Measurements from ENCODE around the gene TBC1D13. TPM values are rescaled to one million over a fixed set of nuclear protein-coding genes. Genes with fewer than 3 reads are reported as not detected.
A peak's percentile ranks its signal among the peaks of the same experiment; 100 is the strongest.
"Not testable (repeated sequence)": the region's sequence is repeated elsewhere in the genome, so short reads cannot be mapped to it uniquely, and the experiment has no call there.

Gene TBC1D13
- total RNA-seq, 2 donors from 2014 or later, result 25.9 to 33.4 TPM

GRCh38 chr9:128794961-128795360 lies 7.9 kb downstream of the TBC1D13 start:
- H3K27me3 Mint-ChIP-seq; H3K4me3 Mint-ChIP-seq; H3K4me1 Mint-ChIP-seq (ENCODE audit: low read depth in 2 of 2); H3K27ac Mint-ChIP-seq; H3K9me3 Mint-ChIP-seq; DNase-seq (ENCODE audit: low spot score); ATAC-seq: not testable (repeated sequence)
- H3K36me3 Mint-ChIP-seq, result peaks cover 17% of the 10 kb centered on the region

GRCh38 chr9:128798896-128799295 lies 11.8 kb downstream of the TBC1D13 start:
- Mint-ChIP-seq H3K27ac (no peak overlapping the region), H3K27me3 (no peaks in the 10 kb centered on the region)

GRCh38 chr9:128800061-128800460 lies 13.0 kb downstream of the TBC1D13 start:
- H3K4me1 Mint-ChIP-seq (ENCODE audit: low read depth in 2 of 2), result no peaks in the 10 kb centered on the region
- peaks cover 12% of the 10 kb centered on the region for H3K36me3 Mint-ChIP-seq
- ATAC-seq, result peak in 1 of 2 donors; percentile 9
- no peaks in the 10 kb centered on the region for H3K9me3 Mint-ChIP-seq
- no peak overlapping the region for H3K27ac Mint-ChIP-seq
- H3K4me3 Mint-ChIP-seq, result no peak overlapping the region
- no peak for DNase-seq (ENCODE audit: low spot score)
- no peaks in the 10 kb centered on the region for H3K27me3 Mint-ChIP-seq

More at GRCh38 chr9:128798896-128799295, 11.8 kb downstream of the TBC1D13 start:
- Mint-ChIP-seq H3K9me3 (no peaks in the 10 kb centered on the region), H3K4me1 (ENCODE audit: low read depth in 2 of 2) (no peaks in the 10 kb centered on the region), H3K36me3 (peaks cover 14% of the 10 kb centered on the region), H3K4me3 (no peak overlapping the region)
- ATAC-seq (no peak), DNase-seq (ENCODE audit: low spot score) (no peak)

GRCh38 chr9:128802482-128802881 lies 15.4 kb downstream of the TBC1D13 start:
- Mint-ChIP-seq H3K36me3 (peaks cover 12% of the 10 kb centered on the region), H3K4me1 (ENCODE audit: low read depth in 2 of 2) (no peaks in the 10 kb centered on the region), H3K27me3 (no peaks in the 10 kb centered on the region), H3K4me3 (no peak overlapping the region), H3K27ac (no peak overlapping the region), H3K9me3 (no peaks in the 10 kb centered on the region)
- DNase-seq (ENCODE audit: low spot score) (no peak), ATAC-seq (no peak)

GRCh38 chr9:128805661-128806060 lies 18.6 kb downstream of the TBC1D13 start:
- Mint-ChIP-seq H3K36me3 (peaks cover 10% of the 10 kb centered on the region), H3K27me3 (no peaks in the 10 kb centered on the region), H3K27ac (no peak overlapping the region), H3K4me3 (no peak overlapping the region), H3K9me3 (no peaks in the 10 kb centered on the region), H3K4me1 (ENCODE audit: low read depth in 2 of 2) (no peaks in the 10 kb centered on the region)
- ATAC-seq, result no peak
- no peak for DNase-seq (ENCODE audit: low spot score)

- H3K4me1 Mint-ChIP-seq (ENCODE audit: low read depth in 2 of 2), result no peaks in the 10 kb centered on the region
- H3K27ac Mint-ChIP-seq, result no peak overlapping the region
- DNase-seq (ENCODE audit: low spot score), result no peak
- peak in 1 of 2 donors; percentile 34 for ATAC-seq
- H3K36me3 Mint-ChIP-seq, result peaks cover 5% of the 10 kb centered on the region
- H3K4me3 Mint-ChIP-seq, result no peak overlapping the region
- no peaks in the 10 kb centered on the region for H3K9me3 Mint-ChIP-seq
- H3K27me3 Mint-ChIP-seq, result no peaks in the 10 kb centered on the region
Observed at GRCh38 chr9:128807827-128808226, 20.8 kb downstream of the TBC1D13 start.

- ATAC-seq (no peak), DNase-seq (ENCODE audit: low spot score) (no peak)
- Mint-ChIP-seq H3K36me3 (peaks cover 5% of the 10 kb centered on the region), H3K4me1 (ENCODE audit: low read depth in 2 of 2) (no peaks in the 10 kb centered on the region), H3K4me3 (no peak overlapping the region), H3K9me3 (no peaks in the 10 kb centered on the region), H3K27me3 (no peaks in the 10 kb centered on the region), H3K27ac (peak overlapping the region in 1 of 2 donors; percentile 19)
Observed at GRCh38 chr9:128808543-128808942, 21.5 kb downstream of the TBC1D13 start.

- Mint-ChIP-seq H3K27ac (no peak overlapping the region), H3K27me3 (no peaks in the 10 kb centered on the region), H3K4me3 (no peak overlapping the region), H3K4me1 (ENCODE audit: low read depth in 2 of 2) (no peaks in the 10 kb centered on the region), H3K36me3 (peaks cover 5% of the 10 kb centered on the region), H3K9me3 (no peaks in the 10 kb centered on the region)
- no peak for DNase-seq (ENCODE audit: low spot score)
- ATAC-seq, result peak in 1 of 2 donors; percentile 20
Observed at GRCh38 chr9:128809036-128809599, 22.1 kb downstream of the TBC1D13 start.

- Mint-ChIP-seq H3K36me3 (peaks cover 5% of the 10 kb centered on the region), H3K27ac (no peak overlapping the region), H3K4me3 (no peak overlapping the region), H3K4me1 (ENCODE audit: low read depth in 2 of 2) (no peaks in the 10 kb centered on the region), H3K27me3 (no peaks in the 10 kb centered on the region), H3K9me3 (no peaks in the 10 kb centered on the region)
- DNase-seq (ENCODE audit: low spot score) (no peak), ATAC-seq (no peak)
Observed at GRCh38 chr9:128809831-128810230, 22.8 kb downstream of the TBC1D13 start.

- ATAC-seq (no peak), DNase-seq (ENCODE audit: low spot score) (no peak)
- Mint-ChIP-seq H3K4me1 (ENCODE audit: low read depth in 2 of 2) (no peaks in the 10 kb centered on the region), H3K27ac (no peak overlapping the region), H3K9me3 (no peaks in the 10 kb centered on the region), H3K27me3 (no peaks in the 10 kb centered on the region), H3K36me3 (peaks cover 5% of the 10 kb centered on the region), H3K4me3 (no peak overlapping the region)
Observed at GRCh38 chr9:128810873-128811272, 23.8 kb downstream of the TBC1D13 start.

GRCh38 chr9:128818099-128818838 lies 31.2 kb downstream of the TBC1D13 start, which contains the start of gene ENDOG:
Gene ENDOG, plus strand, starts transcription at chr9:128818500. Its CDS starts 185 bp downstream, at chr9:128818685.
- peak; percentile 98 for DNase-seq (ENCODE audit: low spot score)
- ATAC-seq, result peak; percentile 96 to 97
- Mint-ChIP-seq H3K9me3 (no peaks in the 10 kb centered on the region), H3K4me1 (ENCODE audit: low read depth in 2 of 2) (peaks cover 7 to 9% of the 10 kb centered on the region in 2 donors), H3K27me3 (no peaks in the 10 kb centered on the region), H3K27ac (peak within 1 kb of the TSS; percentile 47 to 82), H3K36me3 (no peaks in the 10 kb centered on the region), H3K4me3 (peak within 1 kb of the TSS; percentile 81)

- Mint-ChIP-seq H3K4me3 (peak overlapping the region; percentile 78), H3K36me3 (no peaks in the 10 kb centered on the region)
- peak; percentile 63 to 65 for ATAC-seq
Observed at GRCh38 chr9:128818839-128819715, 32.0 kb downstream of the TBC1D13 start.

GRCh38 chr9:128819716-128820664 lies 32.9 kb downstream of the TBC1D13 start:
- peaks cover 7 to 9% of the 10 kb centered on the region in 2 donors for H3K4me1 Mint-ChIP-seq (ENCODE audit: low read depth in 2 of 2)

More at GRCh38 chr9:128818839-128819715, 32.0 kb downstream of the TBC1D13 start:
- H3K9me3 Mint-ChIP-seq, result no peaks in the 10 kb centered on the region
- peaks cover 7 to 9% of the 10 kb centered on the region in 2 donors for H3K4me1 Mint-ChIP-seq (ENCODE audit: low read depth in 2 of 2)
- no peaks in the 10 kb centered on the region for H3K27me3 Mint-ChIP-seq
- H3K27ac Mint-ChIP-seq, result peak overlapping the region in 1 of 2 donors; percentile 66
- no peak for DNase-seq (ENCODE audit: low spot score)

More at GRCh38 chr9:128819716-128820664, 32.9 kb downstream of the TBC1D13 start:
- Mint-ChIP-seq H3K36me3 (no peaks in the 10 kb centered on the region), H3K9me3 (no peaks in the 10 kb centered on the region), H3K27ac (peak overlapping the region in 1 of 2 donors; percentile 66), H3K4me3 (peak overlapping the region; percentile 78), H3K27me3 (no peaks in the 10 kb centered on the region)
- ATAC-seq (no peak), DNase-seq (ENCODE audit: low spot score) (no peak)
